ENCODE measurements around the gene ACSF3.

ACSF3 gene

DNA sequence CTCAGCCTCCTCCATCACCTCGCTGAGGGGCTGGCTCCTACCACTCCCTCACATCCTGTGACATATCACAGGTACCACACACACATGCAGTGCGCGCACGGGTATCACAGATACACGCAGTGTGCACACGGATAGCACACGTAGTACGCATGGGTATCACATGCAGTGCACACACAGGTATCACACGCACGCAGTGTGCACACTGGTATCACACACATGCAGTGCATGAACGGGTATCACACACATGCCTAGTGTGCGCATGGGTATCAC, 30.1 kb downstream of the ACSF3 start:
- H3K27ac ChIP-seq (ENCODE audit: extremely low read depth, low read depth, low read length) = no peak overlapping the region
- H3K36me3 ChIP-seq (ENCODE audit: control insufficient read depth in 2 of 2, insufficient read depth in 1 of 2, low read length in 2 of 2) = peaks cover 4 to 55% of the 10 kb centered on the region in 2 experiments; a peak in 2 of 3 replicates
- TF ChIP-seq ZNF423 (tag by site-specific recombination; IDR thresholded peaks at IDR 0.05) = no peak
- no peak for TF ChIP-seq ZNF350 (tag by site-specific recombination; IDR thresholded peaks at IDR 0.05)
- no peaks in the 10 kb centered on the region for H3K4me1 ChIP-seq (ENCODE audit: control insufficient read depth, insufficient read depth, low read length)
- CTCF ChIA-PET = no interaction called here
- no peak overlapping the region for H3K4me3 ChIP-seq (ENCODE audit: low read depth, low read length)
- no peaks in the 10 kb centered on the region for H3K9me3 ChIP-seq (ENCODE audit: control insufficient read depth, insufficient read depth, low read depth, low read length)
- POLR2A ChIA-PET = no interaction called here

- POLR2A ChIA-PET = no interaction called here
- Histone ChIP-seq H3K36me3 (ENCODE audit: control insufficient read depth in 2 of 2, insufficient read depth in 1 of 2, low read length in 2 of 2) (peaks cover 4 to 37% of the 10 kb centered on the region in 2 experiments; a peak in 2 of 3 replicates), H3K27ac (ENCODE audit: extremely low read depth, low read depth, low read length) (no peak overlapping the region), H3K4me1 (ENCODE audit: control insufficient read depth, insufficient read depth, low read length) (no peaks in the 10 kb centered on the region), H3K9me3 (ENCODE audit: control insufficient read depth, insufficient read depth, low read depth, low read length) (no peaks in the 10 kb centered on the region), H3K4me3 (ENCODE audit: low read depth, low read length) (no peak overlapping the region)
- CTCF ChIA-PET = no interaction called here
- TF ChIP-seq, protein P1, sequence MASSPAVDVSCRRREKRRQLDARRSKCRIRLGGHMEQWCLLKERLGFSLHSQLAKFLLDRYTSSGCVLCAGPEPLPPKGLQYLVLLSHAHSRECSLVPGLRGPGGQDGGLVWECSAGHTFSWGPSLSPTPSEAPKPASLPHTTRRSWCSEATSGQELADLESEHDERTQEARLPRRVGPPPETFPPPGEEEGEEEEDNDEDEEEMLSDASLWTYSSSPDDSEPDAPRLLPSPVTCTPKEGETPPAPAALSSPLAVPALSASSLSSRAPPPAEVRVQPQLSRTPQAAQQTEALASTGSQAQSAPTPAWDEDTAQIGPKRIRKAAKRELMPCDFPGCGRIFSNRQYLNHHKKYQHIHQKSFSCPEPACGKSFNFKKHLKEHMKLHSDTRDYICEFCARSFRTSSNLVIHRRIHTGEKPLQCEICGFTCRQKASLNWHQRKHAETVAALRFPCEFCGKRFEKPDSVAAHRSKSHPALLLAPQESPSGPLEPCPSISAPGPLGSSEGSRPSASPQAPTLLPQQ (tag by site-specific recombination; IDR thresholded peaks at IDR 0.05) = no peak
- TF ChIP-seq ZNF214 (tag by site-specific recombination; IDR thresholded peaks at IDR 0.05; ENCODE audit: borderline replicate concordance) (no peak), ZNF350 (tag by site-specific recombination; IDR thresholded peaks at IDR 0.05) (no peak), ZNF311 (tag by site-specific recombination; IDR thresholded peaks at IDR 0.05; ENCODE audit: borderline replicate concordance) (no peak), ZNF558 (tag by site-specific recombination; IDR thresholded peaks at IDR 0.05) (no peak), RBAK (tag by site-specific recombination; IDR thresholded peaks at IDR 0.05) (no peak), GLIS2 (tag by site-specific recombination; IDR thresholded peaks at IDR 0.05) (no peak), ZNF2 (tag by site-specific recombination; IDR thresholded peaks at IDR 0.05) (no peak)
These were observed 35.7 kb downstream of the ACSF3 start for GRCh38 chr16:89129378-89129777.

GRCh38 chr16:89130448-89130847, 36.8 kb downstream of the ACSF3 start:
- CTCF ChIA-PET = no interaction called here
- TF ChIP-seq ZNF2 (tag by site-specific recombination; IDR thresholded peaks at IDR 0.05) = no peak
- TF ChIP-seq, protein P2, sequence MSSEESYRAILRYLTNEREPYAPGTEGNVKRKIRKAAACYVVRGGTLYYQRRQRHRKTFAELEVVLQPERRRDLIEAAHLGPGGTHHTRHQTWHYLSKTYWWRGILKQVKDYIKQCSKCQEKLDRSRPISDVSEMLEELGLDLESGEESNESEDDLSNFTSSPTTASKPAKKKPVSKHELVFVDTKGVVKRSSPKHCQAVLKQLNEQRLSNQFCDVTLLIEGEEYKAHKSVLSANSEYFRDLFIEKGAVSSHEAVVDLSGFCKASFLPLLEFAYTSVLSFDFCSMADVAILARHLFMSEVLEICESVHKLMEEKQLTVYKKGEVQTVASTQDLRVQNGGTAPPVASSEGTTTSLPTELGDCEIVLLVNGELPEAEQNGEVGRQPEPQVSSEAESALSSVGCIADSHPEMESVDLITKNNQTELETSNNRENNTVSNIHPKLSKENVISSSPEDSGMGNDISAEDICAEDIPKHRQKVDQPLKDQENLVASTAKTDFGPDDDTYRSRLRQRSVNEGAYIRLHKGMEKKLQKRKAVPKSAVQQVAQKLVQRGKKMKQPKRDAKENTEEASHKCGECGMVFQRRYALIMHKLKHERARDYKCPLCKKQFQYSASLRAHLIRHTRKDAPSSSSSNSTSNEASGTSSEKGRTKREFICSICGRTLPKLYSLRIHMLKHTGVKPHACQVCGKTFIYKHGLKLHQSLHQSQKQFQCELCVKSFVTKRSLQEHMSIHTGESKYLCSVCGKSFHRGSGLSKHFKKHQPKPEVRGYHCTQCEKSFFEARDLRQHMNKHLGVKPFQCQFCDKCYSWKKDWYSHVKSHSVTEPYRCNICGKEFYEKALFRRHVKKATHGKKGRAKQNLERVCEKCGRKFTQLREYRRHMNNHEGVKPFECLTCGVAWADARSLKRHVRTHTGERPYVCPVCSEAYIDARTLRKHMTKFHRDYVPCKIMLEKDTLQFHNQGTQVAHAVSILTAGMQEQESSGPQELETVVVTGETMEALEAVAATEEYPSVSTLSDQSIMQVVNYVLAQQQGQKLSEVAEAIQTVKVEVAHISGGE (tag by site-specific recombination; conservative IDR thresholded peaks at IDR 0.05; ENCODE audit: low read depth) = no peak
- no peak for TF ChIP-seq ZNF792 (tag by site-specific recombination; IDR thresholded peaks at IDR 0.05)
- TF ChIP-seq ZBTB1 (tag by site-specific recombination; IDR thresholded peaks at IDR 0.05) = no peak
- no peak for TF ChIP-seq MEIS1 (CRISPR knock-in tag; IDR thresholded peaks at IDR 0.05; ENCODE audit: borderline replicate concordance)
- TF ChIP-seq KLF8 (tag by site-specific recombination; IDR thresholded peaks at IDR 0.05) = no peak
- TF ChIP-seq ZNF776 (tag by site-specific recombination; IDR thresholded peaks at IDR 0.05; ENCODE audit: borderline replicate concordance) = no peak
- no peak for TF ChIP-seq ZNF530 (tag by site-specific recombination; IDR thresholded peaks at IDR 0.05; ENCODE audit: low read depth)
- TF ChIP-seq ZNF548 (tag by site-specific recombination; IDR thresholded peaks at IDR 0.05) = no peak
- no peak for TF ChIP-seq ZNF223 (tag by site-specific recombination; IDR thresholded peaks at IDR 0.05)
- TF ChIP-seq ZEB2 (tag by site-specific recombination; IDR thresholded peaks at IDR 0.05) = no peak
- no peak for TF ChIP-seq ZNF426 (tag by site-specific recombination; IDR thresholded peaks at IDR 0.05)
- no peak for TF ChIP-seq ZNF747 (tag by site-specific recombination; IDR thresholded peaks at IDR 0.05)
- TF ChIP-seq RBAK (tag by site-specific recombination; IDR thresholded peaks at IDR 0.05) = no peak
- no peak for TF ChIP-seq MYNN (tag by site-specific recombination; IDR thresholded peaks at IDR 0.05; ENCODE audit: borderline replicate concordance)
- TF ChIP-seq ZNF580 (tag by site-specific recombination; IDR thresholded peaks at IDR 0.05) = no peak
- no peak for TF ChIP-seq GLI4 (tag by site-specific recombination; IDR thresholded peaks at IDR 0.05)
- POLR2A ChIA-PET = no interaction called here
- Histone ChIP-seq H3K9me3 (ENCODE audit: control insufficient read depth, insufficient read depth, low read depth, low read length) (no peaks in the 10 kb centered on the region), H3K36me3 (ENCODE audit: control insufficient read depth in 2 of 2, insufficient read depth in 1 of 2, low read length in 2 of 2) (peaks cover 1 to 43% of the 10 kb centered on the region in 2 experiments; a peak in 2 of 3 replicates), H3K27ac (ENCODE audit: extremely low read depth, low read depth, low read length) (no peak overlapping the region), H3K4me3 (ENCODE audit: low read depth, low read length) (no peak overlapping the region), H3K4me1 (ENCODE audit: control insufficient read depth, insufficient read depth, low read length) (no peaks in the 10 kb centered on the region)
